Measurements from ENCODE around the gene RAPGEF4.

Gene RAPGEF4

GRCh38 chr2:172953970-172954852 is 218.6 kb downstream of the RAPGEF4 start:
- Histone ChIP-seq H3K4me1 (ENCODE audit: control insufficient read depth, insufficient read depth, low read length, poor library complexity, severe bottlenecking) (no peaks in the 10 kb centered on the region), H3K9me3 (ENCODE audit: control insufficient read depth, low read length) (no peaks in the 10 kb centered on the region), H3K4me3 (ENCODE audit: insufficient read depth, low read depth, low read length, poor library complexity, severe bottlenecking) (no peak overlapping the region), H3K27ac (ENCODE audit: insufficient read depth, low read length, poor library complexity, severe bottlenecking) (no peak overlapping the region), H3K27me3 (replicated peaks; ENCODE audit: control insufficient read depth, insufficient read depth, low read length, poor library complexity, severe bottlenecking) (no peaks in the 10 kb centered on the region), H3K36me3 (ENCODE audit: control insufficient read depth, insufficient read depth, low read length) (no peaks in the 10 kb centered on the region)
- DNase-seq = no peak

- Histone ChIP-seq H3K36me3 (ENCODE audit: control insufficient read depth, insufficient read depth, low read length) (no peaks in the 10 kb centered on the region), H3K4me3 (ENCODE audit: insufficient read depth, low read depth, low read length, poor library complexity, severe bottlenecking) (no peak overlapping the region), H3K9me3 (ENCODE audit: control insufficient read depth, low read length) (no peaks in the 10 kb centered on the region), H3K27ac (ENCODE audit: insufficient read depth, low read length, poor library complexity, severe bottlenecking) (no peak overlapping the region), H3K27me3 (replicated peaks; ENCODE audit: control insufficient read depth, insufficient read depth, low read length, poor library complexity, severe bottlenecking) (no peaks in the 10 kb centered on the region), H3K4me1 (ENCODE audit: control insufficient read depth, insufficient read depth, low read length, poor library complexity, severe bottlenecking) (no peaks in the 10 kb centered on the region)
- no peak for DNase-seq
Observed at GRCh38 chr2:172955587-172955986, 219.9 kb downstream of the RAPGEF4 start.

GRCh38 chr2:172957734-172958133 is 222.1 kb downstream of the RAPGEF4 start:
- H3K4me1 ChIP-seq (ENCODE audit: control insufficient read depth, insufficient read depth, low read length, poor library complexity, severe bottlenecking) = no peaks in the 10 kb centered on the region
- no peak overlapping the region for H3K27ac ChIP-seq (ENCODE audit: insufficient read depth, low read length, poor library complexity, severe bottlenecking)
- no peak overlapping the region for H3K4me3 ChIP-seq (ENCODE audit: insufficient read depth, low read depth, low read length, poor library complexity, severe bottlenecking)
- no peak for DNase-seq
- no peaks in the 10 kb centered on the region for H3K9me3 ChIP-seq (ENCODE audit: control insufficient read depth, low read length)
- no peaks in the 10 kb centered on the region for H3K36me3 ChIP-seq (ENCODE audit: control insufficient read depth, insufficient read depth, low read length)
- no peaks in the 10 kb centered on the region for H3K27me3 ChIP-seq (replicated peaks; ENCODE audit: control insufficient read depth, insufficient read depth, low read length, poor library complexity, severe bottlenecking)

- Histone ChIP-seq H3K9me3 (ENCODE audit: control insufficient read depth, low read length) (no peaks in the 10 kb centered on the region), H3K4me1 (ENCODE audit: control insufficient read depth, insufficient read depth, low read length, poor library complexity, severe bottlenecking) (no peaks in the 10 kb centered on the region), H3K36me3 (ENCODE audit: control insufficient read depth, insufficient read depth, low read length) (no peaks in the 10 kb centered on the region), H3K27me3 (replicated peaks; ENCODE audit: control insufficient read depth, insufficient read depth, low read length, poor library complexity, severe bottlenecking) (no peaks in the 10 kb centered on the region), H3K27ac (ENCODE audit: insufficient read depth, low read length, poor library complexity, severe bottlenecking) (no peak overlapping the region), H3K4me3 (ENCODE audit: insufficient read depth, low read depth, low read length, poor library complexity, severe bottlenecking) (no peak overlapping the region)
- DNase-seq = no peak
Observed at GRCh38 chr2:172962082-172962481, 226.4 kb downstream of the RAPGEF4 start.

- Histone ChIP-seq H3K4me1 (ENCODE audit: control insufficient read depth, insufficient read depth, low read length, poor library complexity, severe bottlenecking) (no peaks in the 10 kb centered on the region), H3K4me3 (ENCODE audit: insufficient read depth, low read depth, low read length, poor library complexity, severe bottlenecking) (no peak overlapping the region), H3K27me3 (replicated peaks; ENCODE audit: control insufficient read depth, insufficient read depth, low read length, poor library complexity, severe bottlenecking) (no peaks in the 10 kb centered on the region), H3K27ac (ENCODE audit: insufficient read depth, low read length, poor library complexity, severe bottlenecking) (no peak overlapping the region), H3K9me3 (ENCODE audit: control insufficient read depth, low read length) (no peaks in the 10 kb centered on the region), H3K36me3 (ENCODE audit: control insufficient read depth, insufficient read depth, low read length) (no peaks in the 10 kb centered on the region)
- no peak for DNase-seq
Observed at GRCh38 chr2:172962824-172963223, 227.2 kb downstream of the RAPGEF4 start.

- no peaks in the 10 kb centered on the region for H3K9me3 ChIP-seq (ENCODE audit: control insufficient read depth, low read length)
- no peak overlapping the region for H3K27ac ChIP-seq (ENCODE audit: insufficient read depth, low read length, poor library complexity, severe bottlenecking)
- H3K4me3 ChIP-seq (ENCODE audit: insufficient read depth, low read depth, low read length, poor library complexity, severe bottlenecking) = no peak overlapping the region
- H3K36me3 ChIP-seq (ENCODE audit: control insufficient read depth, insufficient read depth, low read length) = no peaks in the 10 kb centered on the region
- no peaks in the 10 kb centered on the region for H3K4me1 ChIP-seq (ENCODE audit: control insufficient read depth, insufficient read depth, low read length, poor library complexity, severe bottlenecking)
- no peaks in the 10 kb centered on the region for H3K27me3 ChIP-seq (replicated peaks; ENCODE audit: control insufficient read depth, insufficient read depth, low read length, poor library complexity, severe bottlenecking)
- no peak for DNase-seq
Observed at GRCh38 chr2:172964511-172965139, 229.0 kb downstream of the RAPGEF4 start.

GRCh38 chr2:172965433-172966212 is 230.0 kb downstream of the RAPGEF4 start:
- Histone ChIP-seq H3K27ac (ENCODE audit: insufficient read depth, low read length, poor library complexity, severe bottlenecking) (no peak overlapping the region), H3K4me3 (ENCODE audit: insufficient read depth, low read depth, low read length, poor library complexity, severe bottlenecking) (no peak overlapping the region), H3K36me3 (ENCODE audit: control insufficient read depth, insufficient read depth, low read length) (no peaks in the 10 kb centered on the region), H3K9me3 (ENCODE audit: control insufficient read depth, low read length) (no peaks in the 10 kb centered on the region), H3K4me1 (ENCODE audit: control insufficient read depth, insufficient read depth, low read length, poor library complexity, severe bottlenecking) (no peaks in the 10 kb centered on the region), H3K27me3 (replicated peaks; ENCODE audit: control insufficient read depth, insufficient read depth, low read length, poor library complexity, severe bottlenecking) (no peaks in the 10 kb centered on the region)
- DNase-seq = no peak

- no peak overlapping the region for H3K27ac ChIP-seq (ENCODE audit: insufficient read depth, low read length, poor library complexity, severe bottlenecking)
- no peaks in the 10 kb centered on the region for H3K36me3 ChIP-seq (ENCODE audit: control insufficient read depth, insufficient read depth, low read length)
- H3K4me1 ChIP-seq (ENCODE audit: control insufficient read depth, insufficient read depth, low read length, poor library complexity, severe bottlenecking) = no peaks in the 10 kb centered on the region
- DNase-seq = no peak
- H3K27me3 ChIP-seq (replicated peaks; ENCODE audit: control insufficient read depth, insufficient read depth, low read length, poor library complexity, severe bottlenecking) = no peaks in the 10 kb centered on the region
- no peak overlapping the region for H3K4me3 ChIP-seq (ENCODE audit: insufficient read depth, low read depth, low read length, poor library complexity, severe bottlenecking)
- H3K9me3 ChIP-seq (ENCODE audit: control insufficient read depth, low read length) = no peaks in the 10 kb centered on the region
Observed at GRCh38 chr2:172967036-172967982, 231.7 kb downstream of the RAPGEF4 start.

GRCh38 chr2:172968061-172968469 is 232.4 kb downstream of the RAPGEF4 start:
- H3K9me3 ChIP-seq (ENCODE audit: control insufficient read depth, low read length) = no peaks in the 10 kb centered on the region
- H3K36me3 ChIP-seq (ENCODE audit: control insufficient read depth, insufficient read depth, low read length) = no peaks in the 10 kb centered on the region
- no peaks in the 10 kb centered on the region for H3K4me1 ChIP-seq (ENCODE audit: control insufficient read depth, insufficient read depth, low read length, poor library complexity, severe bottlenecking)
- DNase-seq = no peak
- no peak overlapping the region for H3K4me3 ChIP-seq (ENCODE audit: insufficient read depth, low read depth, low read length, poor library complexity, severe bottlenecking)
- no peak overlapping the region for H3K27ac ChIP-seq (ENCODE audit: insufficient read depth, low read length, poor library complexity, severe bottlenecking)
- H3K27me3 ChIP-seq (replicated peaks; ENCODE audit: control insufficient read depth, insufficient read depth, low read length, poor library complexity, severe bottlenecking) = no peaks in the 10 kb centered on the region

Data from effector memory CD4-positive, alpha-beta T cell (primary cell).